Uterus (tissue), 2 donors: Measurements from ENCODE around the gene SSR4.

Experiments used
- CTCF ChIP-seq, 4 experiments: fragments of 200-600 bp in 2 of 4; fragments of 450-650 bp in 2 of 4; sonication (generic) in 2 of 4; IDR thresholded peaks; one replicate each; pipeline ENCODE4 v1.5.1; 2016 to 2019; ENCODE audit warnings: antibody characterized with exemption in 4 of 4, mild to moderate bottlenecking in 2 of 4, moderate library complexity in 1 of 4
- POLR2A ChIP-seq, 2 donors: fragments of 450-650 bp; IDR thresholded peaks; one replicate each; pipeline ENCODE4 v1.6.1; 2016; ENCODE audit warnings: antibody characterized with exemption in 2 of 2, mild to moderate bottlenecking in 1 of 2, moderate library complexity in 1 of 2

GRCh38 chrX:153761863-153762262 lies 32.6 kb upstream of the SSR4 start:
- TF ChIP-seq CTCF (IDR thresholded peaks at IDR 0.05) (no peak), POLR2A (IDR thresholded peaks at IDR 0.05) (no peak)
